Thyroid gland (tissue), 4 donors: ENCODE measurements around the gene TPPP2.

Experiments
- POLR2A ChIP-seq, 2 donors: fragments of 450-650 bp; IDR thresholded peaks; one replicate each; pipeline ENCODE4 v1.6.1; 2017; ENCODE audit warnings: antibody characterized with exemption in 2 of 2, mild to moderate bottlenecking in 2 of 2, moderate library complexity in 1 of 2
- TF ChIP-seq, protein P1 (sequence below), 6 experiments: fragments of 200-600 bp in 3 of 6; fragments of 450-650 bp in 3 of 6; sonication (generic) in 3 of 6; IDR thresholded peaks; one replicate each; pipeline ENCODE4 v1.5.1; 2016 to 2019; ENCODE audit warnings: antibody characterized with exemption in 6 of 6, mild to moderate bottlenecking in 2 of 6, inconsistent platforms in 1 of 6, moderate library complexity in 1 of 6

DNA sequence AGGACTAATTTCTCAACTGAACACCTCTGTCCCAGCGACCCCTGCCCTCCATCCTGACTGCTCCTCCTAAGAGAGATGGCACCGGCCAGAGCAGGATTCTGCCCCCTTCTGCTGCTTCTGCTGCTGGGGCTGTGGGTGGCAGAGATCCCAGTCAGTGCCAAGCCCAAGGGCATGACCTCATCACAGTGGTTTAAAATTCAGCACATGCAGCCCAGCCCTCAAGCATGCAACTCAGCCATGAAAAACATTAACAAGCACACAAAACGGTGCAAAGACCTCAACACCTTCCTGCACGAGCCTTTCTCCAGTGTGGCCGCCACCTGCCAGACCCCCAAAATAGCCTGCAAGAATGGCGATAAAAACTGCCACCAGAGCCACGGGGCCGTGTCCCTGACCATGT is 12.9 kb downstream of the TPPP2 start:
- TF ChIP-seq, protein P1, sequence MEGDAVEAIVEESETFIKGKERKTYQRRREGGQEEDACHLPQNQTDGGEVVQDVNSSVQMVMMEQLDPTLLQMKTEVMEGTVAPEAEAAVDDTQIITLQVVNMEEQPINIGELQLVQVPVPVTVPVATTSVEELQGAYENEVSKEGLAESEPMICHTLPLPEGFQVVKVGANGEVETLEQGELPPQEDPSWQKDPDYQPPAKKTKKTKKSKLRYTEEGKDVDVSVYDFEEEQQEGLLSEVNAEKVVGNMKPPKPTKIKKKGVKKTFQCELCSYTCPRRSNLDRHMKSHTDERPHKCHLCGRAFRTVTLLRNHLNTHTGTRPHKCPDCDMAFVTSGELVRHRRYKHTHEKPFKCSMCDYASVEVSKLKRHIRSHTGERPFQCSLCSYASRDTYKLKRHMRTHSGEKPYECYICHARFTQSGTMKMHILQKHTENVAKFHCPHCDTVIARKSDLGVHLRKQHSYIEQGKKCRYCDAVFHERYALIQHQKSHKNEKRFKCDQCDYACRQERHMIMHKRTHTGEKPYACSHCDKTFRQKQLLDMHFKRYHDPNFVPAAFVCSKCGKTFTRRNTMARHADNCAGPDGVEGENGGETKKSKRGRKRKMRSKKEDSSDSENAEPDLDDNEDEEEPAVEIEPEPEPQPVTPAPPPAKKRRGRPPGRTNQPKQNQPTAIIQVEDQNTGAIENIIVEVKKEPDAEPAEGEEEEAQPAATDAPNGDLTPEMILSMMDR (IDR thresholded peaks at IDR 0.05) = no peak
- TF ChIP-seq POLR2A (IDR thresholded peaks at IDR 0.05) = no peak
